Measurements from ENCODE around the gene NASP.
"Not testable (repeated sequence)": the region's sequence is repeated elsewhere in the genome, so short reads cannot be mapped to it uniquely, and the experiment has no call there.

The NASP gene

GRCh38 chr1:45585496-45586075, 1.7 kb downstream of the NASP start:
- no peak for TF ChIP-seq Cebpa-rat (IDR thresholded peaks at IDR 0.05)
- peak overlapping the region; percentile 95 for H3K27ac ChIP-seq
- peaks cover 53% of the 10 kb centered on the region for H3K4me1 ChIP-seq
- H3K36me3 ChIP-seq: peaks cover 35% of the 10 kb centered on the region
- H3K9me3 ChIP-seq: no peaks in the 10 kb centered on the region
- peak overlapping the region; percentile 97 for H3K4me2 ChIP-seq
- no peaks in the 10 kb centered on the region for H3K27me3 ChIP-seq
- H4K20me1 ChIP-seq: peaks cover 60% of the 10 kb centered on the region
- peak overlapping the region; percentile 96 for H3K4me3 ChIP-seq
- peak overlapping the region; percentile 98 for H3K9ac ChIP-seq

GRCh38 chr1:45586769-45587168, 2.9 kb downstream of the NASP start:
- peaks cover 72% of the 10 kb centered on the region for H4K20me1 ChIP-seq
- peak overlapping the region; percentile 96 for H3K4me3 ChIP-seq
- H3K9ac ChIP-seq: no peak overlapping the region; the same call in none of the 2 replicates
- H3K36me3 ChIP-seq: peaks cover 45% of the 10 kb centered on the region
- H3K27ac ChIP-seq: no peak overlapping the region
- H3K27me3 ChIP-seq: no peaks in the 10 kb centered on the region
- no peak for TF ChIP-seq Cebpa-rat (IDR thresholded peaks at IDR 0.05)
- no peaks in the 10 kb centered on the region for H3K9me3 ChIP-seq
- peak overlapping the region; percentile 97 for H3K4me2 ChIP-seq
- peaks cover 49% of the 10 kb centered on the region for H3K4me1 ChIP-seq

GRCh38 chr1:45589861-45590260, 6.0 kb downstream of the NASP start:
- H3K4me2 ChIP-seq: no peak overlapping the region
- H3K27ac ChIP-seq: no peak overlapping the region

GRCh38 chr1:45594412-45594811, 10.6 kb downstream of the NASP start:
- Histone ChIP-seq H4K20me1 (peaks cover 100% of the 10 kb centered on the region), H3K9me3 (no peaks in the 10 kb centered on the region), H3K27me3 (no peaks in the 10 kb centered on the region), H3K4me1 (no peaks in the 10 kb centered on the region), H3K4me3 (no peak overlapping the region), H3K36me3 (peaks cover 97% of the 10 kb centered on the region), H3K9ac (no peak overlapping the region), H3K4me2 (no peak overlapping the region), H3K27ac (no peak overlapping the region)
- no peak for TF ChIP-seq Cebpa-rat (IDR thresholded peaks at IDR 0.05)

More at GRCh38 chr1:45589861-45590260, 6.0 kb downstream of the NASP start:
- Histone ChIP-seq H3K9ac (no peak overlapping the region), H4K20me1 (peaks cover 100% of the 10 kb centered on the region), H3K27me3 (no peaks in the 10 kb centered on the region), H3K9me3 (no peaks in the 10 kb centered on the region), H3K4me1 (peaks cover 35% of the 10 kb centered on the region), H3K36me3 (peaks cover 76% of the 10 kb centered on the region), H3K4me3 (no peak overlapping the region)
- no peak for TF ChIP-seq Cebpa-rat (IDR thresholded peaks at IDR 0.05)

- not testable (repeated sequence) for H3K4me1 ChIP-seq, H3K4me2 ChIP-seq, H3K4me3 ChIP-seq, H3K9ac ChIP-seq, H3K27me3 ChIP-seq, H3K9me3 ChIP-seq, H3K27ac ChIP-seq
- Histone ChIP-seq H4K20me1 (peaks cover 100% of the 10 kb centered on the region), H3K36me3 (peaks cover 99% of the 10 kb centered on the region)
Measured at GRCh38 chr1:45596765-45597164, 12.9 kb downstream of the NASP start.

GRCh38 chr1:45604239-45604638, 20.4 kb downstream of the NASP start:
- no peaks in the 10 kb centered on the region for H3K27me3 ChIP-seq
- H4K20me1 ChIP-seq: peaks cover 99% of the 10 kb centered on the region
- H3K4me2 ChIP-seq: no peak overlapping the region
- H3K4me1 ChIP-seq: peaks cover 22% of the 10 kb centered on the region
- no peak for TF ChIP-seq Cebpa-rat (IDR thresholded peaks at IDR 0.05)
- no peak overlapping the region for H3K4me3 ChIP-seq
- H3K9me3 ChIP-seq: no peaks in the 10 kb centered on the region
- peaks cover 100% of the 10 kb centered on the region for H3K36me3 ChIP-seq
- no peak overlapping the region for H3K27ac ChIP-seq
- H3K9ac ChIP-seq: no peak overlapping the region

- Histone ChIP-seq H3K27ac (peak overlapping the region; percentile 23; the same call in 1 of the 2 replicates), H3K36me3 (peaks cover 100% of the 10 kb centered on the region), H3K4me3 (no peak overlapping the region), H3K4me1 (peaks cover 22% of the 10 kb centered on the region), H4K20me1 (peaks cover 98% of the 10 kb centered on the region), H3K9ac (no peak overlapping the region), H3K27me3 (no peaks in the 10 kb centered on the region), H3K4me2 (no peak overlapping the region; the same call in 1 of the 2 replicates), H3K9me3 (no peaks in the 10 kb centered on the region)
- TF ChIP-seq Cebpa-rat (IDR thresholded peaks at IDR 0.05): no peak
Measured at GRCh38 chr1:45607404-45608074, 23.7 kb downstream of the NASP start.

GRCh38 chr1:45608175-45609156, 24.6 kb downstream of the NASP start:
- H3K9me3 ChIP-seq: no peaks in the 10 kb centered on the region
- no peak overlapping the region for H3K4me3 ChIP-seq
- TF ChIP-seq Cebpa-rat (IDR thresholded peaks at IDR 0.05): no peak
- H3K27me3 ChIP-seq: no peaks in the 10 kb centered on the region
- no peak overlapping the region for H3K9ac ChIP-seq
- peaks cover 100% of the 10 kb centered on the region for H3K36me3 ChIP-seq
- H4K20me1 ChIP-seq: peaks cover 98% of the 10 kb centered on the region
- H3K4me2 ChIP-seq: peak overlapping the region; percentile 49
- H3K4me1 ChIP-seq: peaks cover 22% of the 10 kb centered on the region
- peak overlapping the region; percentile 35; the same call in 1 of the 2 replicates for H3K27ac ChIP-seq

GRCh38 chr1:45610589-45611226, 26.9 kb downstream of the NASP start:
- Histone ChIP-seq H3K9ac (no peak overlapping the region), H3K36me3 (peaks cover 100% of the 10 kb centered on the region), H3K27ac (no peak overlapping the region), H3K9me3 (no peaks in the 10 kb centered on the region), H3K27me3 (no peaks in the 10 kb centered on the region), H3K4me3 (no peak overlapping the region), H4K20me1 (peaks cover 89% of the 10 kb centered on the region), H3K4me2 (no peak overlapping the region), H3K4me1 (peaks cover 22% of the 10 kb centered on the region)
- no peak for TF ChIP-seq Cebpa-rat (IDR thresholded peaks at IDR 0.05)

Data from BLaER1 (cell line).